Gastroesophageal sphincter (tissue), 4 donors: Measurements from ENCODE around the gene APLP2. TPM values are rescaled to one million over a fixed set of nuclear protein-coding genes. Genes with fewer than 3 reads are reported as not detected.
"Not testable (repeated sequence)": the region's sequence is repeated elsewhere in the genome, so short reads cannot be mapped to it uniquely, and the experiment has no call there.

Source experiments
- ATAC-seq: fragments of 150-250 bp; one replicate; pipeline ENCODE4 v1.9.1; 2016; ENCODE audit warnings: mild to moderate bottlenecking, moderate library complexity
- H3K27ac ChIP-seq, 4 donors: fragments of 200-600 bp; sonication (generic) in 3 of 4; 1 replicate in 3 of 4; 2 replicates in 1 of 4; pipeline ENCODE4 v1.5.1; 2016 to 2019
- H3K27me3 ChIP-seq: fragments of 200-600 bp; sonication (generic); one replicate; pipeline ENCODE4 v1.5.1; 2019
- H3K36me3 ChIP-seq, 2 donors: fragments of 200-600 bp; sonication (generic); one replicate each; pipeline ENCODE4 v1.5.1; 2019; ENCODE audit warnings: control low read depth in 1 of 2
- H3K4me1 ChIP-seq, 3 donors: fragments of 200-600 bp; sonication (generic); 1 replicate in 2 of 3; 2 replicates in 1 of 3; pipeline ENCODE4 v1.5.1; 2016 to 2019; ENCODE audit warnings: control low read depth in 2 of 3
- H3K4me3 ChIP-seq, 2 donors: fragments of 200-600 bp; sonication (generic); one replicate each; pipeline ENCODE4 v1.5.1; 2019; ENCODE audit warnings: mild to moderate bottlenecking in 1 of 2, moderate library complexity in 1 of 2
- H3K9me3 ChIP-seq, 3 donors: fragments of 200-600 bp; sonication (generic); one replicate each; pipeline ENCODE4 v1.5.1; 2017 to 2019; ENCODE audit warnings: control low read depth in 2 of 3
- CTCF ChIP-seq, 4 experiments: fragments of 200-600 bp in 2 of 4; fragments of 450-650 bp in 2 of 4; sonication (generic) in 1 of 4; IDR thresholded peaks; one replicate each; pipeline ENCODE4 v1.5.1; 2017 to 2019; ENCODE audit warnings: antibody characterized with exemption in 4 of 4, mild to moderate bottlenecking in 2 of 4, moderate library complexity in 2 of 4
- EP300 ChIP-seq: sonication (generic); formaldehyde crosslinking; IDR thresholded peaks from one replicate; pipeline ENCODE4 v1.6.1; 2017; ENCODE audit warnings: antibody characterized with exemption, mild to moderate bottlenecking
- POLR2A ChIP-seq, 2 donors: fragments of 450-650 bp; IDR thresholded peaks; one replicate each; pipeline ENCODE4 v1.6.1; 2017; ENCODE audit warnings: antibody characterized with exemption in 2 of 2, mild to moderate bottlenecking in 2 of 2, moderate library complexity in 1 of 2
- POLR2AphosphoS5 ChIP-seq: sonication (generic); formaldehyde crosslinking; IDR thresholded peaks from one replicate; pipeline ENCODE4 v1.6.1; 2017; ENCODE audit warnings: antibody characterized with exemption
- WGBS, 2 donors: methylation state at CpG; one replicate each; pipeline ENCODE4 v1.1.5; 2018; ENCODE audit warnings: low coverage in 1 of 2; 5-methylcytosine and 5-hydroxymethylcytosine counted together
- total RNA-seq, 4 donors: library from RNA; depleted of rRNA; stranded (reverse); fragments of >200 nt; gene quantifications; one replicate each; pipeline ENCODE4 v1.1.0, GENCODE V29; 2016

Gene APLP2
- total RNA-seq, 4 donors from 2014 or later, result 386 to 533 (median 452) TPM

GRCh38 chr11:130167146-130167545 lies 97.5 kb downstream of the APLP2 start:
- no peak for ATAC-seq
- no peaks in the 10 kb centered on the region for H3K36me3 ChIP-seq
- H3K4me1 ChIP-seq, result no peaks in the 10 kb centered on the region
- H3K9me3 ChIP-seq, result no peaks in the 10 kb centered on the region
- no peak overlapping the region for H3K27ac ChIP-seq
- WGBS, 2 donors, result 80 to 96% methylated on average over 1 to 3 of the region's 3 CpGs
- H3K4me3 ChIP-seq, result no peak overlapping the region
- TF ChIP-seq POLR2AphosphoS5, result no peak
- peaks cover 21% of the 10 kb centered on the region for H3K27me3 ChIP-seq

GRCh38 chr11:130168105-130168504 lies 98.4 kb downstream of the APLP2 start:
- no peaks in the 10 kb centered on the region for H3K36me3 ChIP-seq
- H3K27ac ChIP-seq, result no peak overlapping the region
- peaks cover 13% of the 10 kb centered on the region for H3K27me3 ChIP-seq
- H3K4me1 ChIP-seq, result no peaks in the 10 kb centered on the region
- H3K9me3 ChIP-seq, result no peaks in the 10 kb centered on the region
- no peak for ATAC-seq
- TF ChIP-seq POLR2A (IDR thresholded peaks at IDR 0.05), result no peak
- TF ChIP-seq EP300, result no peak
- TF ChIP-seq CTCF (IDR thresholded peaks at IDR 0.05), result no peak
- no peak for TF ChIP-seq POLR2AphosphoS5
- 75 to 87% methylated on average over 4 to 7 of the region's 7 CpGs for WGBS, 2 donors
- no peak overlapping the region for H3K4me3 ChIP-seq

GRCh38 chr11:130170345-130170744 lies 100.7 kb downstream of the APLP2 start:
- no peak for ATAC-seq
- no peak overlapping the region for H3K27ac ChIP-seq
- H3K4me1 ChIP-seq, result no peaks in the 10 kb centered on the region
- no peaks in the 10 kb centered on the region for H3K36me3 ChIP-seq
- WGBS, 2 donors, result 81 to 88% methylated on average over 5 of the region's 8 CpGs
- H3K4me3 ChIP-seq, result no peak overlapping the region
- TF ChIP-seq POLR2AphosphoS5, result no peak
- TF ChIP-seq EP300, result no peak
- no peak for TF ChIP-seq CTCF (IDR thresholded peaks at IDR 0.05)
- no peak for TF ChIP-seq POLR2A (IDR thresholded peaks at IDR 0.05)
- peaks cover 0 to 9% (median 0%) of the 10 kb centered on the region in 3 donors for H3K9me3 ChIP-seq
- H3K27me3 ChIP-seq, result no peaks in the 10 kb centered on the region

GRCh38 chr11:130171534-130171933 lies 101.8 kb downstream of the APLP2 start:
- 34 to 52% methylated on average over 2 to 4 of the region's 5 CpGs for WGBS, 2 donors
- no peak for ATAC-seq
- no peak for TF ChIP-seq POLR2A (IDR thresholded peaks at IDR 0.05)
- no peak for TF ChIP-seq CTCF (IDR thresholded peaks at IDR 0.05)
- TF ChIP-seq POLR2AphosphoS5, result no peak
- no peak for TF ChIP-seq EP300
- Histone ChIP-seq H3K4me3 (no peak overlapping the region), H3K4me1 (no peaks in the 10 kb centered on the region), H3K9me3 (peaks cover 0 to 9% (median 0%) of the 10 kb centered on the region in 3 donors), H3K27me3 (no peaks in the 10 kb centered on the region), H3K36me3 (no peaks in the 10 kb centered on the region), H3K27ac (no peak overlapping the region)

- H3K36me3 ChIP-seq, result not testable (repeated sequence)
- WGBS, 2 donors, result 75 to 94% methylated on average over 3 of the region's 3 CpGs
These were observed 102.3 kb downstream of the APLP2 start for GRCh38 chr11:130172001-130172400.

GRCh38 chr11:130174642-130175041 lies 104.9 kb downstream of the APLP2 start:
- TF ChIP-seq EP300, result no peak
- TF ChIP-seq POLR2A (IDR thresholded peaks at IDR 0.05), result no peak
- TF ChIP-seq POLR2AphosphoS5, result no peak
- no peak for TF ChIP-seq CTCF (IDR thresholded peaks at IDR 0.05)
- Histone ChIP-seq H3K27me3 (no peaks in the 10 kb centered on the region), H3K27ac (no peak overlapping the region), H3K9me3 (peaks cover 0 to 9% (median 0%) of the 10 kb centered on the region in 3 donors), H3K36me3 (no peaks in the 10 kb centered on the region), H3K4me1 (peaks cover 0 to 5% (median 3%) of the 10 kb centered on the region in 3 donors), H3K4me3 (no peak overlapping the region)
- 93 to 95% methylated on average over 3 to 4 of the region's 4 CpGs for WGBS, 2 donors
- ATAC-seq, result no peak

More at GRCh38 chr11:130172001-130172400, 102.3 kb downstream of the APLP2 start:
- H3K27ac ChIP-seq, H3K4me1 ChIP-seq, H3K9me3 ChIP-seq, ATAC-seq, H3K4me3 ChIP-seq, H3K27me3 ChIP-seq: not testable (repeated sequence)
